Breast epithelium (tissue), 4 donors: ENCODE data around the gene FBXO4. TPM values are rescaled to one million over a fixed set of nuclear protein-coding genes. Genes with fewer than 3 reads are reported as not detected.

Experiments
- DNase-seq, 2 donors: peaks; one replicate each; pipeline ENCODE4 v3.0.0-alpha.2; 2019; ENCODE audit warnings: low spot score in 2 of 2
- H3K27ac ChIP-seq, 2 donors: fragments of 200-600 bp; sonication (generic) in 1 of 2; one replicate each; pipeline ENCODE4 v1.5.1; 2016 to 2019; ENCODE audit warnings: mild to moderate bottlenecking in 1 of 2
- H3K27me3 ChIP-seq, 2 donors: fragments of 200-600 bp; sonication (generic) in 1 of 2; one replicate each; pipeline versions ENCODE4 v1.5.1 to v1.6.0; 2017 to 2019; ENCODE audit warnings: control low read depth in 1 of 2, mild to moderate bottlenecking in 1 of 2
- H3K36me3 ChIP-seq: fragments of 200-600 bp; one replicate; pipeline ENCODE4 v1.5.1; 2019
- H3K4me1 ChIP-seq, 2 donors: fragments of 200-600 bp; sonication (generic); one replicate each; pipeline ENCODE4 v1.5.1; 2016 to 2019; ENCODE audit warnings: control low read depth in 1 of 2
- H3K4me3 ChIP-seq, 3 donors: fragments of 200-600 bp; sonication (generic); 1 replicate in 2 of 3; 2 replicates in 1 of 3; pipeline ENCODE4 v1.5.1; 2016 to 2019; ENCODE audit warnings: mild to moderate bottlenecking in 3 of 3, moderate library complexity in 2 of 3
- H3K9me3 ChIP-seq, 2 donors: fragments of 200-600 bp; sonication (generic) in 1 of 2; one replicate each; pipeline ENCODE4 v1.5.1; 2016 to 2019; ENCODE audit warnings: control low read depth in 1 of 2
- POLR2A ChIP-seq: fragments of 450-650 bp; IDR thresholded peaks from one replicate; pipeline ENCODE4 v1.6.1; 2016; ENCODE audit warnings: antibody characterized with exemption, mild to moderate bottlenecking, moderate library complexity
- POLR2AphosphoS5 ChIP-seq, 3 donors: sonication (generic); formaldehyde crosslinking; IDR thresholded peaks; one replicate each; pipeline ENCODE4 v1.6.1; 2017; ENCODE audit warnings: antibody characterized with exemption in 3 of 3
- intact Hi-C: fragments of 100-400 bp; cut with DNase I; formaldehyde crosslinking; loops from one replicate; pipeline ENCODE4 v1.15.1; 2023; ENCODE audit warnings: low total_unique reads
- total RNA-seq, 3 donors: library from RNA; depleted of rRNA; stranded (reverse); fragments of >200 nt; gene quantifications; one replicate each; pipeline ENCODE4 v1.1.0, GENCODE V29; 2016
- TF ChIP-seq, protein P1 (sequence below), 3 donors: fragments of 450-650 bp; IDR thresholded peaks; one replicate each; pipeline ENCODE4 v1.5.1; 2016 to 2017; ENCODE audit warnings: antibody characterized with exemption in 3 of 3, mild to moderate bottlenecking in 3 of 3, moderate library complexity in 3 of 3

The FBXO4 gene
- total RNA-seq, 3 donors from 2014 or later = 13.6 to 34.7 (median 16.7) TPM

- peaks cover 0 to 7% of the 10 kb centered on the region in 2 donors for H3K4me1 ChIP-seq
- no peaks in the 10 kb centered on the region for H3K9me3 ChIP-seq
- H3K27me3 ChIP-seq = peaks cover 0 to 5% of the 10 kb centered on the region in 2 donors
- TF ChIP-seq POLR2A (no peak), POLR2AphosphoS5 (IDR thresholded peaks at IDR 0.05) (no peak)
- TF ChIP-seq, protein P1, sequence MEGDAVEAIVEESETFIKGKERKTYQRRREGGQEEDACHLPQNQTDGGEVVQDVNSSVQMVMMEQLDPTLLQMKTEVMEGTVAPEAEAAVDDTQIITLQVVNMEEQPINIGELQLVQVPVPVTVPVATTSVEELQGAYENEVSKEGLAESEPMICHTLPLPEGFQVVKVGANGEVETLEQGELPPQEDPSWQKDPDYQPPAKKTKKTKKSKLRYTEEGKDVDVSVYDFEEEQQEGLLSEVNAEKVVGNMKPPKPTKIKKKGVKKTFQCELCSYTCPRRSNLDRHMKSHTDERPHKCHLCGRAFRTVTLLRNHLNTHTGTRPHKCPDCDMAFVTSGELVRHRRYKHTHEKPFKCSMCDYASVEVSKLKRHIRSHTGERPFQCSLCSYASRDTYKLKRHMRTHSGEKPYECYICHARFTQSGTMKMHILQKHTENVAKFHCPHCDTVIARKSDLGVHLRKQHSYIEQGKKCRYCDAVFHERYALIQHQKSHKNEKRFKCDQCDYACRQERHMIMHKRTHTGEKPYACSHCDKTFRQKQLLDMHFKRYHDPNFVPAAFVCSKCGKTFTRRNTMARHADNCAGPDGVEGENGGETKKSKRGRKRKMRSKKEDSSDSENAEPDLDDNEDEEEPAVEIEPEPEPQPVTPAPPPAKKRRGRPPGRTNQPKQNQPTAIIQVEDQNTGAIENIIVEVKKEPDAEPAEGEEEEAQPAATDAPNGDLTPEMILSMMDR (IDR thresholded peaks at IDR 0.05) = no peak
- H3K27ac ChIP-seq = peak overlapping the region; percentile 90 to 96
- intact Hi-C loops = no loop called here
- DNase-seq = no peak
- H3K4me3 ChIP-seq = peak overlapping the region; percentile 78 to 86 (median 80)
- no peaks in the 10 kb centered on the region for H3K36me3 ChIP-seq
These were observed 21.6 kb upstream of the FBXO4 start for GRCh38 chr5:41903382-41903891.

DNA sequence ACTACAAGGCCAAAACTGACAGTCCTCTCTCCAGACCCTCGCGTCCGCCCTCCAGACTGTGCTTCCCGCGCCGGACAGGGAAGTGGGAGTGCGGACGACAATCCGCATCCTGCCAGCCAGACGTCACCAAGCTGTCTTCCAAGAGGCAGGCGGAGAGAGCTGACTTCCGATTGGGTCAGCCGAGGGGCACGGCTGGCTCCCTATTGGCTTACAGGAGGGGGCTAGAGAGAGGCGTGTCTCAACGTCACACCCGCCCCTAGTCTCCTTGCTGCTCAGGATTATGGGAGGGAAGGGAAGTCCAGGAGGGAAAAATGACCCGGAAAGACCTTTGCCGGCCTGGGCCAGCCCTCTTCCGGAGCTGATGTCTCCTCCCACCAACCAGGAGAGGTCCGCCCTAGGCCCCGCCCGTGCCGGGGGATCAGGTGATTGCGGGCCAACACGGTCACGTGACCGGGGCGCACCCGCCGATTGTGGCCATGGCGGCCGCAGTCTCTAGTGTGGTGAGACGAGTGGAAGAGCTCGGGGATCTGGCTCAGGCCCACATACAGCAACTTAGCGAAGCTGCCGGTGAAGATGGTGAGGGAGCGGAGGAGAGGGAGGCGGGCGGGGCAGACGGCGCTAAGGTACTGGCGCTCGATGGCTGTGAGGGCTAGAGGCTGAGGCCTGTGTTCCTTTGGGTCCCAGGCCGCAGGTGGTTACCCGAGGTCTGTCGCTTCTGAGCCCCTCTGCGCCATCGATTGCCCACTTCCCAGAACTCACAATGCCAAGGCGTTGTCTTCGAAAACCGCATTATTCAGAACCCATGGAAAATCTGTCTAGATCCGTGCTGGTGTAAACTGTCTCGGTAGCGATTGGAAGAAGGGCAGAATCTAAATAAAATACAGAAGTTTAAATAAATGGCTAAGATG, 20.9 kb upstream of the FBXO4 start, which contains the start of gene RIMOC1:
Gene RIMOC1 (plus strand): TSS at position 453 of the 908 bp plus-strand sequence. CDS start 24 bp downstream, at position 477.
- DNase-seq = peak; percentile 97 to 99
- Histone ChIP-seq H3K9me3 (no peaks in the 10 kb centered on the region), H3K27me3 (peaks cover 0 to 5% of the 10 kb centered on the region in 2 donors), H3K27ac (peak within 1 kb of the TSS; percentile 90 to 96), H3K4me1 (peaks cover 0 to 7% of the 10 kb centered on the region in 2 donors), H3K4me3 (peak within 1 kb of the TSS; percentile 78 to 86 (median 80)), H3K36me3 (no peaks in the 10 kb centered on the region)
- TF ChIP-seq POLR2A (peak; percentile 95), POLR2AphosphoS5 (IDR thresholded peaks at IDR 0.05) (peak; percentile 96 to 98 (median 98))
- TF ChIP-seq, protein P1 (IDR thresholded peaks at IDR 0.05) = no peak
- intact Hi-C loops = no loop called here

GRCh38 chr5:41906151-41906550, 18.9 kb upstream of the FBXO4 start:
- intact Hi-C loops = no loop called here
- Histone ChIP-seq H3K9me3 (no peaks in the 10 kb centered on the region), H3K4me1 (peaks cover 0 to 7% of the 10 kb centered on the region in 2 donors), H3K4me3 (no peak overlapping the region), H3K27me3 (no peaks in the 10 kb centered on the region), H3K27ac (no peak overlapping the region), H3K36me3 (no peaks in the 10 kb centered on the region)
- DNase-seq = no peak
- no peak for TF ChIP-seq POLR2A
- TF ChIP-seq POLR2AphosphoS5 (IDR thresholded peaks at IDR 0.05) = no peak
- TF ChIP-seq, protein P1 (IDR thresholded peaks at IDR 0.05) = no peak

DNA sequence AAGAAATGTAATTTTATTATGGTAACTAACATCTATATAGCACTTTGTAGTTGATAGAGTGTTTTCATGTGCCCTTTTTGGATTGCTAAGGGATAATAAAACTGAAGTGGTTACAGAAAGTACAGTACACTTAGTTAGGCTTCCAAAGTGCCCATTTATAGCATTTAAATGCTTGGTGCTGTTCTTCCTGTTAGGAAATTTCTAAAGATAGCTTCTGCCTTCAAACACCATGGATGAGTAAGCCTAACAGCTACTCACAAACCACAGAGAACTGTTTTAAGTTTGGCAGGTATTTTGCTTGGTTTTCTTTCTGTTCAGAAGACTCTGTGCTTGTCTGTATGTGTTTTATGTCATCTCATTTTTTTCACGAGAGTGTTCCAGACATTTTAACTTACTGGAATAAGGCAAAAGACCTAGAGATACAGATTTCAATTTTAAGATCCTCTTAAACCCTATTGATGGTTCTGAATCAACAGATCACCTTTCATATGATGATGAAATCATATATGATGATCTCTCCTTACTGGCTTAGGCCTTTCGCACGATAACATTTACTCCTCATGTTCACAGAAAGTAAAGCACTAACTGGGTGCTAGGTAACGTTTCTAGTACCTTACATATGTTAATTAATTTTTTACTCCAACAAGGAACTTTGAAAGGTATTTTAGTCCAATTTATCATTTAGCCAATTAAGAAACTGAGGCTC, 16.6 kb upstream of the FBXO4 start:
- intact Hi-C loops = no loop called here
- Histone ChIP-seq H3K27me3 (no peaks in the 10 kb centered on the region), H3K4me3 (no peak overlapping the region), H3K4me1 (peaks cover 0 to 7% of the 10 kb centered on the region in 2 donors), H3K27ac (no peak overlapping the region), H3K9me3 (no peaks in the 10 kb centered on the region), H3K36me3 (no peaks in the 10 kb centered on the region)
- no peak for DNase-seq
- TF ChIP-seq POLR2A (no peak), POLR2AphosphoS5 (IDR thresholded peaks at IDR 0.05) (no peak)
- TF ChIP-seq, protein P1 (IDR thresholded peaks at IDR 0.05) = no peak
